ENCODE data around the gene DKK3. TPM values are rescaled to one million over a fixed set of nuclear protein-coding genes. Genes with fewer than 3 reads are reported as not detected.
A peak's percentile ranks its signal among the peaks of the same experiment; 100 is the strongest.

DKK3 gene
- total RNA-seq, 2 experiments from 2014 or later, result not detected

DNA sequence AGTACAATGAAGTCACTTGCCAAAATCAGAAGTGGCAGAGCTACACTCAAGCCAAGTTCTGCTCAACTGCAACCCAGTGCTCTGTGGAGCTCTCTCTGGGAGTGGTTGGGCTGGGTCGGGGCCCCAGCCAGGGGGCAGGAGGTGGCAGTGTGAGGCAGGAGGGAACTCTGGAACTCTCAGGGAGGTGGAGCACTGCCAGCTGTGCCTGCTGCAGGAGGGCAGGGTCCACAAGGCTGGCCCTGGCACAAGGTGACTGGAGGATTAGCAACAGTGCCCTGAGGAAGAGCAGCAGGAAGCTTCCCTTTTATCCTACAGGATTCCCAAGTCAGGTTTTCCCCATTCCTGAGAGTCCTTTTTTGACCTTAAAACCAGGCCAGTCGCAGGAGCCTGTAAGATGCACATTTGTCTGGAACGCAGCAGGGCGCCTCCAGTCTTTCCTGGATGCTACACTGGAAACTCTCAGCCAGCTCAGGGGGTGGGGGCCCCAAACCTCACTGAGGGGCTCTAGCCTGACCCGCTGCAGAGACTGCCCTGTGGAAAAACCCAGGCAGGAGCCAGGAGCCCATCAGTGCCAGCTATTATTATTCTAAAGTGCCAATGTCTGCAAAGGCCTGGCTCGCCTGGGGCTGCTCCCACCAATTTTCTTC is 31.8 kb downstream of the DKK3 start:
- H3K27ac Mint-ChIP-seq, result no peak overlapping the region
- intact Hi-C loops (cut with micrococcal nuclease), result no loop called here

DNA sequence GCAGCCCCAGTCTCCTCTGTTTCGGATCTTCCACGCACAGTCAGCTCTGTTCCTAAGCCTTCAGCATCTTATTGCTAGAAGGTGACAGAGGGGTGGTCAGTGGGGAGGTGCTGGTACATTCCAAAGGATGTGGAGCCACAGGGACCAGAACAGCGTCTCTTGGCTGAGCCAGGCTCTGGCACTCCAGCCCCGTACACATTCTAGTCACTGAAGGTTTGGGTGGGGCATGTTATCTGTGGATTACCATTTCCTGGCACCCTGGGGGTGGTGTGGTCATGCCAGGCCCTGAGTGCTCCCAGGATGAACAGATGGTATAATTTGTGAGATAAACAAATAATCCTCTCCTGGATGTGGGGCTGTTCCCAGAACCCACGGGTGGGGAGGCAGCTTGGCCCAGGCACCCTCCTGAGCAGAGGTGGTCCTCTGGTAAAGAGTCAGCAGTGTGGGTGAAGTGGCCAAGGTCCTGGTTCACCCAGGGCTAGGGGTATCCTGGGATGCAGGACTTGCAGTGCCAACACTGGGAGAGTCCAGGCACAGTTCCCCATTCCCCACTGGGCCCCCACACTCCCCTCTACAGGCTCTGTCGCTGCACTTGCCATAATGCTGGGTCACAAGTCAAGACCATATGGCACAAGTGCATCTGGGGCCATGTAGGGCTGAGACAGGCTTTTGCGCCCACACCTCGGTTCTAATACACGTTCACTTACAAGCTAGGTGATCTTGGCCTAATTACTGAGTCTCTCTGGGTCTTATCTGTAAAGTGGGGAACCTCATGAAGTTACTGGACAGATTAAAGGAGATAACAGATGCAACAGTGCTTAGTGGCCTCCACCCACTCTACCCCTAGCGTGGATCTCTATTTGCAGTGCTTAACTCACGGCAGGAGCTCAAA is 33.0 kb downstream of the DKK3 start:
- intact Hi-C loops (cut with micrococcal nuclease), result no loop called here
- CTCF ChIA-PET, result interaction anchor here (1.1 kb wide), 1 partner anchor 9 kb away, joined by 3 read pairs; no protein-coding TSS in a partner anchor
- H3K27ac Mint-ChIP-seq, result no peak overlapping the region
- POLR2A ChIA-PET, result no interaction called here
- H3K27me3 Mint-ChIP-seq, result no peaks in the 10 kb centered on the region
- H3K4me1 Mint-ChIP-seq (ENCODE audit: low read depth), result peaks cover 8% of the 10 kb centered on the region
- no peak overlapping the region for H3K4me3 Mint-ChIP-seq
- no peaks in the 10 kb centered on the region for H3K36me3 Mint-ChIP-seq
- peak; percentile 6 for DNase-seq
- H3K9me3 Mint-ChIP-seq, result no peaks in the 10 kb centered on the region

More for the DNA sequence above, 31.8 kb downstream of the DKK3 start:
- POLR2A ChIA-PET, result interaction anchor here (0.8 kb wide), 1 partner anchor 14 kb away, joined by 4 read pairs; no protein-coding TSS in a partner anchor
- Mint-ChIP-seq H3K9me3 (no peaks in the 10 kb centered on the region), H3K27me3 (no peaks in the 10 kb centered on the region), H3K36me3 (no peaks in the 10 kb centered on the region), H3K4me1 (ENCODE audit: low read depth) (peaks cover 8% of the 10 kb centered on the region), H3K4me3 (no peak overlapping the region)
- peak; percentile 0 for DNase-seq
- CTCF ChIA-PET, result no interaction called here

DNA sequence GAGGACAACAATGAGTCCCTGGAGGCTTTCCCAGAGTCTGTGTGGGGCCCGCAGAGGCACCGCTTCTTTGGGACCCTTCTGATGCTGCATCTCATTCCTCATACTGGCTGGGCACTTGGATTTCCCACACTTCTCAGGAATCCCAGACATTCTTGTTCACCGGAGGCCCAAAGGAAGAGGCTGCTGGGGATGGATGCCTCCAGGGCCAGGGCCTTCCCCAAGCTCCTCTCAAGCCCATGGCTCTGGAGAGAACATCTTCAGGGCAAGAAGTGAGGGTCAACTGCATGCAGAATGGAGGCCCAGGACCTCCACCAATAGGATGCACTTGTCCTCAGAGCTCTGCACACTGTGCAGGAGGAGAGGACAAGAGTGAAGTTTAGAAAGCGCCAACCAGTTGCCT is 34.6 kb downstream of the DKK3 start:
- Mint-ChIP-seq H3K4me1 (ENCODE audit: low read depth) (peaks cover 8% of the 10 kb centered on the region), H3K27me3 (no peaks in the 10 kb centered on the region), H3K4me3 (no peak overlapping the region), H3K36me3 (no peaks in the 10 kb centered on the region), H3K9me3 (no peaks in the 10 kb centered on the region), H3K27ac (no peak overlapping the region)
- ChIA-PET CTCF (interaction anchor here (1.1 kb wide), 1 partner anchor 8 kb away, joined by 3 read pairs; no protein-coding TSS in a partner anchor), POLR2A (no interaction called here)
- DNase-seq, result peak; percentile 3
- intact Hi-C loops (cut with micrococcal nuclease), result no loop called here

DNA sequence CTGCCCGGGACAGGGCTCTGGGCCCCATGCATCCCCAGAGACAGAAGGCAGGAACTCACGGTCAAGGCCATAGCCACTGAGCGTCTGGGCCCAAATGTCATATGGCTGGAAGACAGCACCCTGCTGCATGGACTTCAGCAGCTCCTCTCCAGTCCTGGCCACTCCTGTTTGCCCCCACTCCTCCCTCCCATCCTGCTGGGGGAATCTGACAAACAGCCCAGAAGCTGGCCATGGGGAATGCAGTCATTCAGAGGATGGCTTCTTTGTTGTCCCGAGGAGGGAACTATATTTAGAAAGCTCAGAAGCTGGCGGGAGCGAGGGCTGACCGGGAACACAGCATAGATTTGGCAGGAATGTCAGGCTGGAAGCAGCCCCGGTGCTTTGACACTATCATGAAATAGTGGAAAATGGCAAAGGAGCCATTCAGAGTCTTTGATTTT is 35.0 kb downstream of the DKK3 start:
- Mint-ChIP-seq H3K36me3 (no peaks in the 10 kb centered on the region), H3K4me3 (no peak overlapping the region), H3K4me1 (ENCODE audit: low read depth) (peaks cover 8% of the 10 kb centered on the region), H3K27me3 (no peaks in the 10 kb centered on the region), H3K9me3 (no peaks in the 10 kb centered on the region), H3K27ac (no peak overlapping the region)
- DNase-seq, result no peak
- CTCF ChIA-PET, result no interaction called here
- intact Hi-C loops (cut with micrococcal nuclease), result no loop called here
- POLR2A ChIA-PET, result no interaction called here

DNA sequence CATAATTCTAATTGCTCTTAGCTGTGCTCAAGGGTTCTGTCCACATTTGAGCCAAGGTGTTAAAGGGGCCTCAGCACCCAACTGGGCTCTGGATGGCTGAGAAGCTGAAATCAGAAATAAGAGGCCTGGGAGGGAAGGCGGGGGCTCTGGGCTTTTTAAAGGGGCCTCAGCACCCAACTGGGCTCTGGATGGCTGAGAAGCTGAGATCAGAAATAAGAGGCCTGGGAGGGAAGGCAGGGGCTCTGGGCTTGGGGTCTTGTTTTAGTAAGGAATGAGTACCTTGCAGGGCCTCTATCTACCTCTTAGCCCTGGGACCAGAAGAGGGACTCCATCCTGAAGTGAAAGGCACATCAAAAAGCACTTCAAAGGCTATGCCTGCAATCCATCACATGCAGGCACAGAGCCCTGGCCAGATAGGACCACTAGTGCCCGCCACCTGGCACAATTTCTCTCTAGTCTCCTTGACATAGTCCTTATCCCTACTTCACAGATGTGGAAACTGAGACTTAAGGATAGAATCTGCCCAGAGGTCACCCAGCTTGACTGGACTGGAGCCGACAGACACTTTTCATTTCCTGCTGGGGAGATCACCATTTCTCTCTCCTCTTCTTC is 35.6 kb downstream of the DKK3 start:
- CTCF ChIA-PET, result interaction anchor here (1.5 kb wide), 1 partner anchor 72 kb away, joined by 7 read pairs; no protein-coding TSS in a partner anchor
- Mint-ChIP-seq H3K9me3 (no peaks in the 10 kb centered on the region), H3K4me1 (ENCODE audit: low read depth) (peaks cover 8% of the 10 kb centered on the region), H3K27me3 (no peaks in the 10 kb centered on the region), H3K27ac (no peak overlapping the region), H3K36me3 (no peaks in the 10 kb centered on the region), H3K4me3 (no peak overlapping the region)
- intact Hi-C loops (cut with micrococcal nuclease), result no loop called here
- POLR2A ChIA-PET, result no interaction called here
- DNase-seq, result no peak

DNA sequence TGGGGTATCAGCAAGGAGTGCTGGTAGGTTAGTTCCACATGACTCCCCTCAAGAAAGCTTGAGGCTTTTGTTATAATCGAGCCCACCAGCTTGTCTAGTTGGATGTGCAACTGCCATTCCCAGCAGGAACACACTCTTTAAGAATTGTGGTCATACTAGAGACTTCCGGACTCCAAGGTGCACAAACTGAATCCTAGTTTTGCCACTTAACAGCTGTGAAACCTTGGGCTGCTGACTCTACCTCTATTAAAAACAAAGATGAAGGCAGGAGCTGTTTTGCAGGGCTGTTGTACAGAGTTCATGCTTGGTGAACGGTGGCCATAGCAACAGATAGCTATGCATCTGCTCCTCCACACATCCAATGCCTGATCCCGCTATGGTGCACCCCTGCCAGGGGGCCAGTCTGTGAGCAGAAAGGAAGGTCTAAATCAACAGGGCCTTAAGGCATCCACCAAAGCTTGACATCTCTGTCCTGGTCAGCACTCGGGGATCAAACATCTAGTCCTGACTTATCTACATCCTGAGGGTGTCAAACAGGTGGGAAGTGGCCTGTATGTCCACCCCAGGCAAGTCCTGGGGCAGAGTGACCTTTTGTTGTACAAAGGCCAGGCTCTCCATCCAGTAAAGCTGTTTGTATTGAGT is 36.4 kb downstream of the DKK3 start:
- no peak overlapping the region for H3K4me3 Mint-ChIP-seq
- no peak overlapping the region for H3K27ac Mint-ChIP-seq
- peaks cover 8% of the 10 kb centered on the region for H3K4me1 Mint-ChIP-seq (ENCODE audit: low read depth)
- ChIA-PET CTCF (interaction anchor here (0.6 to 1.5 kb wide), 3 partner anchors 15 to 72 kb away, joined by 3 to 7 read pairs (median 3); no protein-coding TSS in a partner anchor), POLR2A (no interaction called here)
- H3K36me3 Mint-ChIP-seq, result no peaks in the 10 kb centered on the region
- no peaks in the 10 kb centered on the region for H3K27me3 Mint-ChIP-seq
- intact Hi-C loops (cut with micrococcal nuclease), result no loop called here
- no peaks in the 10 kb centered on the region for H3K9me3 Mint-ChIP-seq
- no peak for DNase-seq

DNA sequence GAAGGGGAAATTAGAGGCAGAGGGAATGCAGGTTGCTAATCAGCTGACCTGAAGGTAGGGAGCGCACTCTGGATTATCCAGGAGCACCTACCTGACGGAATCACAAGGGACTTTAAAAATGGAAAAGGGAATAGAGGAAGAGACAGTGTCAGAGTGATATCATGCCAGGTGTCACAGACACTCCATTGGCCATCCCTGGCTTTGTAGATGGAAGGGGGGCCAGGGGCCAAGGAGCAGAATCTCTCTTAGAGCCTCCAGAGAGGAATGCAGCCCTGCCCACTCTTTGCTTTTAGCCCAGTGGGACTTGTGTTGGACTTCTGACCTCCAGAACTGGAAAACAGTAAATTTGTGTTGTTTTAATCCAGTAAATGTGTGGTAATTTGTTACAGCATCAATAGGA is 37.9 kb downstream of the DKK3 start:
- intact Hi-C loops (cut with micrococcal nuclease), result no loop called here
- ChIA-PET POLR2A (no interaction called here), CTCF (no interaction called here)
- Mint-ChIP-seq H3K4me1 (ENCODE audit: low read depth) (peaks cover 8% of the 10 kb centered on the region), H3K36me3 (no peaks in the 10 kb centered on the region), H3K27ac (no peak overlapping the region), H3K27me3 (no peaks in the 10 kb centered on the region), H3K9me3 (no peaks in the 10 kb centered on the region), H3K4me3 (no peak overlapping the region)
- DNase-seq, result no peak

DNA sequence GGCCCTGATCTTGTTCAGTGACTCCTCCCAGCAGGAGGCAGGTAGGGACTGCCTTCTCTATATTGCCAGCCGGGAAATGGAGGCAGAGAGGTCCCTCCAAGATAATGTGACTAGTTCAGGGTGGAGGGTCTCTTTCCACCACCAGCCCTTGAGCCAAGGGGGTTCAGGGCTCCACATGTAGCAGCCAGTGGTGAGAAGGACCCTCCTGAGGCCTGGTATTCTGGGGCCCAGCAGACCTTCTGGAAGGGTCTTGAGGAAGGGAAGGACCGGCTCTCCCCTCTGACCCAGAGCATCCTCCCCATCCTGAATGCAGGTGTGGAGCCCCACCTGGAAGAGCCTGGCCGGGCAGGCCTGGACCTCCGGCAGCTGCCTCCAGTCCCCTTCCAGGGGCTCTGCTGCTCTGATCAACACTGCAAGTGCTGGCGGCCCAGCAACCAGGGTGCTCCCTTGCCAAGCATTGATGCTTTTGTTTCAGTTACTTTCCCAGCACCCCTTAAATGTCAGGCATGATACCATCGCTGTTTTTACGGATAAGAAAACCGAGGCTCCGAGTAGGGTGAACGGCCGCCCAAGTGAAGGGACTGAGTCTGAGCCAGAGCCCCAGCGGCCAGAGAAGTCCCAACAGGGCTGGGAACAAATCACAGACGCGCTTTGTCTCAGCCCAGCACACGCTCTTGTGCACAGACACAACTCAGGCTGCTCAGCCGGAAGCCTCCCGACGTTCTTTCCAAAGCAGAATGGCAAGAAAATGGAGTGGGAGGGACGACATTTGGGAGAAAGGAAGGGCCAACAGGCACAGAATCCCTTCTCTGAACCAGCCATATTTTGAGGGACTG is 38.8 kb downstream of the DKK3 start:
- intact Hi-C loops (cut with micrococcal nuclease), result no loop called here
- Mint-ChIP-seq H3K4me3 (no peak overlapping the region), H3K36me3 (no peaks in the 10 kb centered on the region), H3K27me3 (no peaks in the 10 kb centered on the region), H3K27ac (no peak overlapping the region), H3K4me1 (ENCODE audit: low read depth) (peaks cover 1% of the 10 kb centered on the region), H3K9me3 (no peaks in the 10 kb centered on the region)
- ChIA-PET POLR2A (no interaction called here), CTCF (interaction anchor here (3.8 kb wide), 1 partner anchor 12 kb away, joined by 27 read pairs; no protein-coding TSS in a partner anchor)
- no peak for DNase-seq

DNA sequence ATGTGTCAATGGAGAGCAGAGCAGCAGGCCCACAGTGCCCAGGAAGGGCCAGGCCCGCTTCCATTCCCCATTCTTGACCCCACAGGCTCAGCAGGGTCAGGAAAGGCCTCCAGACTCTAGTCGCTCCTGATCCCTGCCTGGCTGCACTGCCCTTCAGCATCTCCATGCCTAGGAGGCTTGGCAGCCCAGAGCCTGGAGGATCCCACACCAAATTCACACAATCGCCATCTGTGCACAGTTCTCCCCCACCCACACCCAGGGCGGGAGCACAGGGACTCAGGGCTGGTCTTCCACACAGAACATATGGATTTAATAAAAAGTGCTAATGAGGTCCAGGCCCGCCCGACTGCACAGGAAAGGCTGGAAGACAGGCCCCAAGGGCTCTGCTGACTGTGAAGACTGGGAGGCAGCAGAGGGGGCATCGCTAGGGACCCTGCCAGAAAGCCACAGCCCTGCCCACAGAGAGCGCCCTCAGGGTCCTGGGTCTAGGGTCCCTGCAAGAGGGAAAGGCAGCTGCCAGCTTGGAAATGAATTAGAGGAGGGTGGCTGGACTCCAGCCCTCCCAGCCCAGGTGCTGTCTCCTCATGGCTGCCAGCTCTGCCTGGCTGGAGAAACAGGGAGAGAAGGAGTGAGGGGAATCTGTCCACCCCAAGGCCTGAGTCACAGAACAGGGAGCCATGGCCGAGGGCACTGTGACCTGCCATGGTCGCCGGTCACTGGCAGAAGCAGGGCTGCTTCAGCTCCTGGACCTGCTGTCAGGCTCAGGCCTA is 39.7 kb downstream of the DKK3 start:
- no peaks in the 10 kb centered on the region for H3K27me3 Mint-ChIP-seq
- POLR2A ChIA-PET, result no interaction called here
- H3K4me1 Mint-ChIP-seq (ENCODE audit: low read depth), result no peaks in the 10 kb centered on the region
- CTCF ChIA-PET, result interaction anchor here (1.1 to 3.8 kb wide), 2 partner anchors 12 to 76 kb away, joined by 3 to 27 read pairs; no protein-coding TSS in a partner anchor
- no peak overlapping the region for H3K4me3 Mint-ChIP-seq
- no peaks in the 10 kb centered on the region for H3K36me3 Mint-ChIP-seq
- no peak overlapping the region for H3K27ac Mint-ChIP-seq
- intact Hi-C loops (cut with micrococcal nuclease), result no loop called here
- DNase-seq, result no peak
- no peaks in the 10 kb centered on the region for H3K9me3 Mint-ChIP-seq

DNA sequence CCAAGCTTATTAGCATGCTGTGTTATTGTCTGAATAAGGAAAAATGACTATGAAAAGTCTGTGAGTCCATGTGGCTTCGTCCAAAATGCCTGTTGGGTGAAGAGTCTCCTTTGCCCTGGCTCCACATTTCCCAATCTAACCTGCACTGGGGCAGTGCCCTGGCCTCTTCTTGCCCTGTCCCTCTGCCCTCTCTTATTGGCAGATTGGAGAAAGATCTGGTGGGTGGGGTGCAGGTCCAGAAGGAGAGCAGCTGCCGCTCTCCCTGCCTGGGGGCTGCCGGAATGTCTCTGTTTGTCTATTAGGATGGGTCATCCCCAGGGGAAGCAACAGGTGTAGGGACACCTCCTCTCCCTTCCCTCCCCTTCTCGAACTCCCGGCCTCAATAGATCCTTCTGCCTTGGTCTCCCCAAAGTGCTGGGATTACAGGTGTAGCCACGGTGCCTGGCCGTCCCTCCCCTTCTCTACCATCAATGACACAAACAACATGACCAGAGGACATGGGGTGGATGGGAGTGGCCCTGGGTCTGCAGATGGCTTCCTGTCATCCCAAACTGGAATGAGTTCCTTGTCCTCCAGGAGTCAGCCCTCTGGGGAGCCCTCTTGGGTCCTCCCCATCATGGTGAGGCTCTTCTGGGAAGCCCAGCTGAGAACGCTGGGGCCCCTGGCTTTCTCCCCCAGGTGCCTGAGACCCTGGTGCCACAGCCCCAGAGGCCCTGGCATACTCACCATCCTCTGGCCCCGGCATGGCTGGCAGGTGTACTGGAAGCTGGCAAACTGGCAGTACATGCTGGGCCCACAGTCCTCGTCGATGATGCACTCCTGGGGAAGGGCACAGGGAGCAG is 40.5 kb downstream of the DKK3 start:
- no peak overlapping the region for H3K4me3 Mint-ChIP-seq

More for the DNA sequence above, 40.5 kb downstream of the DKK3 start:
- ChIA-PET CTCF (interaction anchor here (0.6 to 3.8 kb wide), 17 partner anchors 11 to 314 kb away, joined by 3 to 27 read pairs (median 4); partner anchors contain the start of gene DKK3), POLR2A (no interaction called here)
- Mint-ChIP-seq H3K27ac (no peak overlapping the region), H3K36me3 (no peaks in the 10 kb centered on the region), H3K27me3 (no peaks in the 10 kb centered on the region), H3K9me3 (no peaks in the 10 kb centered on the region), H3K4me1 (ENCODE audit: low read depth) (no peaks in the 10 kb centered on the region)
- intact Hi-C loops (cut with micrococcal nuclease), result loop anchor here (2.0 kb wide), 1 partner anchor 169 kb away; no protein-coding TSS in a partner anchor
- no peak for DNase-seq

Measured in activated CD4-positive, alpha-beta memory T cell treated with anti-CD3 and anti-CD28 coated beads for 36 hours (primary cell).